Endothelial cell (in vitro differentiated cells): ENCODE data around the gene TIGD3. TPM values are rescaled to one million over a fixed set of nuclear protein-coding genes. Genes with fewer than 3 reads are reported as not detected.

Experiments
- DNase-seq: peaks from one replicate; pipeline ENCODE4 v3.0.0; 2021; ENCODE audit warnings: low spot score
- H3K27ac Mint-ChIP-seq: one replicate; pipeline ENCODE4 v1.8.0; 2021; ENCODE audit warnings: mixed read lengths, inconsistent platforms; ENCODE audit not compliant: unreplicated experiment
- H3K27me3 Mint-ChIP-seq: one replicate; pipeline ENCODE4 v1.8.0; 2021; ENCODE audit warnings: mild to moderate bottlenecking, moderate library complexity, mixed read lengths, inconsistent platforms; ENCODE audit not compliant: unreplicated experiment
- H3K36me3 Mint-ChIP-seq: one replicate; pipeline ENCODE4 v1.8.0; 2021; ENCODE audit warnings: mild to moderate bottlenecking, low read depth, mixed read lengths, inconsistent platforms; ENCODE audit not compliant: unreplicated experiment
- H3K4me1 Mint-ChIP-seq: one replicate; pipeline ENCODE4 v1.8.0; 2021; ENCODE audit warnings: mild to moderate bottlenecking, mixed read lengths, inconsistent platforms; ENCODE audit not compliant: unreplicated experiment
- H3K4me3 Mint-ChIP-seq: one replicate; pipeline ENCODE4 v1.8.0; 2021; ENCODE audit warnings: mild to moderate bottlenecking, mixed read lengths, inconsistent platforms; ENCODE audit not compliant: unreplicated experiment
- H3K9me3 Mint-ChIP-seq: one replicate; pipeline ENCODE4 v1.8.0; 2021; ENCODE audit warnings: mixed read lengths, inconsistent platforms; ENCODE audit not compliant: unreplicated experiment
- CTCF ChIP-seq: fragments of 200-600 bp; sonication (generic); IDR thresholded peaks from one replicate; pipeline ENCODE4 v1.5.0; 2021; ENCODE audit warnings: antibody characterized with exemption; ENCODE audit not compliant: unreplicated experiment
- total RNA-seq: library from RNA; stranded (reverse); fragmentation: NEBNext Ultra II Directional; extraction: Animal tissue kit (Norgen Biotek cat#: 25700); gene quantifications from one replicate; pipeline ENCODE4 v1.2.1, GENCODE V29; 2021; ENCODE audit not compliant: unreplicated experiment

TIGD3 gene
- total RNA-seq, 1 donor from 2014 or later = 0.44 TPM

GRCh38 chr11:65392186-65392829 is 37.8 kb downstream of the TIGD3 start:
- Mint-ChIP-seq H3K4me3 (no peak overlapping the region), H3K36me3 (peaks cover 9% of the 10 kb centered on the region), H3K9me3 (no peaks in the 10 kb centered on the region), H3K27me3 (peaks cover 8% of the 10 kb centered on the region), H3K4me1 (peaks cover 34% of the 10 kb centered on the region), H3K27ac (no peak overlapping the region)
- no peak for TF ChIP-seq CTCF
- DNase-seq = no peak

GRCh38 chr11:65392899-65393298 is 38.3 kb downstream of the TIGD3 start:
- peak overlapping the region; percentile 13 for H3K4me3 Mint-ChIP-seq
- TF ChIP-seq CTCF = no peak
- no peak for DNase-seq
- peaks cover 12% of the 10 kb centered on the region for H3K36me3 Mint-ChIP-seq
- H3K4me1 Mint-ChIP-seq = peaks cover 36% of the 10 kb centered on the region
- H3K27me3 Mint-ChIP-seq = peaks cover 6% of the 10 kb centered on the region
- H3K27ac Mint-ChIP-seq = no peak overlapping the region
- no peaks in the 10 kb centered on the region for H3K9me3 Mint-ChIP-seq

GRCh38 chr11:65393513-65394079 is 39.0 kb downstream of the TIGD3 start:
- DNase-seq = no peak
- Mint-ChIP-seq H3K4me3 (no peak overlapping the region), H3K9me3 (no peaks in the 10 kb centered on the region), H3K36me3 (peaks cover 18% of the 10 kb centered on the region), H3K27me3 (peaks cover 8% of the 10 kb centered on the region), H3K27ac (no peak overlapping the region), H3K4me1 (peaks cover 35% of the 10 kb centered on the region)
- no peak for TF ChIP-seq CTCF

GRCh38 chr11:65394125-65394536 is 39.6 kb downstream of the TIGD3 start:
- Mint-ChIP-seq H3K27me3 (peaks cover 6% of the 10 kb centered on the region), H3K4me1 (peaks cover 30% of the 10 kb centered on the region), H3K27ac (no peak overlapping the region), H3K36me3 (peaks cover 21% of the 10 kb centered on the region), H3K9me3 (no peaks in the 10 kb centered on the region), H3K4me3 (no peak overlapping the region)
- DNase-seq = no peak
- TF ChIP-seq CTCF = no peak

- Mint-ChIP-seq H3K36me3 (peaks cover 23% of the 10 kb centered on the region), H3K9me3 (no peaks in the 10 kb centered on the region), H3K27ac (no peak overlapping the region), H3K4me3 (no peak overlapping the region), H3K4me1 (peaks cover 13% of the 10 kb centered on the region), H3K27me3 (peaks cover 6% of the 10 kb centered on the region)
- no peak for DNase-seq
- no peak for TF ChIP-seq CTCF
Observed at GRCh38 chr11:65395961-65396530, 41.5 kb downstream of the TIGD3 start.
